H1 (cell line): ENCODE measurements around the gene SOX30. TPM values are rescaled to one million over a fixed set of nuclear protein-coding genes. Genes with fewer than 3 reads are reported as not detected.

Experiments used
- BRCA1 ChIP-seq: IDR thresholded peaks from 2 replicates; pipeline ENCODE4 v1.6.1; 2012; ENCODE audit warnings: low read depth, low read length, improper control_type of control experiment
- GTF2F1 ChIP-seq: IDR thresholded peaks from 2 replicates; pipeline ENCODE4 v1.6.1; 2012; ENCODE audit warnings: low read depth, low read length, improper control_type of control experiment, borderline replicate concordance
- KDM1A ChIP-seq: fragments of 200-600, 300-600 bp; sonication (generic); IDR thresholded peaks from 2 replicates; pipeline ENCODE4 v1.7.1; 2016; ENCODE audit warnings: mild to moderate bottlenecking, low read length, borderline replicate concordance
- KDM5A ChIP-seq: fragments of 200-600 bp; IDR thresholded peaks from 2 replicates; pipeline ENCODE4 v1.7.1; 2012; ENCODE audit warnings: mild to moderate bottlenecking, low read length, inconsistent platforms, mixed read lengths
- MAFK ChIP-seq: IDR thresholded peaks from 2 replicates; pipeline ENCODE4 v1.6.1; 2012; ENCODE audit warnings: low read depth, mild to moderate bottlenecking, improper control_type of control experiment, low read length
- RFX5 ChIP-seq: IDR thresholded peaks from 2 replicates; pipeline ENCODE4 v1.6.1; 2011; ENCODE audit warnings: low read depth, low read length, improper control_type of control experiment, borderline replicate concordance
- SRF ChIP-seq: IDR thresholded peaks from 2 replicates; pipeline ENCODE4 v1.6.1; 2011; ENCODE audit warnings: mild to moderate bottlenecking, low read depth, low read length, moderate library complexity
- polyA plus RNA-seq, 7 experiments: library from polyadenylated mRNA; depleted of rRNA in 3 of 7; stranded (reverse) in 5 of 7; unstranded in 2 of 7; fragments of >200 nt in 5 of 7; fragments of 200-250 nt in 2 of 7; gene quantifications; 1 replicate in 5 of 7; 2 replicates in 1 of 7; 4 replicates in 1 of 7; pipeline versions ENCODE4 v1.2.1 to v1.2.3, GENCODE V29; 2011 to 2013; ENCODE audit warnings: missing spikeins in 2 of 7, mixed read lengths in 2 of 7
- total RNA-seq: library from RNA; stranded (reverse); fragmentation: NEBNext Ultra II Directional; extraction: Animal tissue kit (Norgen Biotek cat#: 25700); gene quantifications from 2 replicates; pipeline ENCODE4 v1.2.1, GENCODE V29; 2021

SOX30 gene
- total and polyA plus RNA-seq, 2 of the 8 experiments (the other 6 are each of a cell fraction or from before 2014, with no cell fraction given), result 0.35 TPM; not detected in 1

- no peak for TF ChIP-seq GTF2F1
- no peak for TF ChIP-seq KDM1A
- no peak for TF ChIP-seq RFX5
- TF ChIP-seq KDM5A, result no peak
- no peak for TF ChIP-seq MAFK
- TF ChIP-seq SRF, result no peak
- no peak for TF ChIP-seq BRCA1
These were observed 18.7 kb upstream of the SOX30 start, which contains the start of gene C5orf52 (continued) for GRCh38 chr5:157670662-157671591.
